ACC112 (cell line): ENCODE data around the gene BARX2.
"Not testable (repeated sequence)": the region's sequence is repeated elsewhere in the genome, so short reads cannot be mapped to it uniquely, and the experiment has no call there.

ENCODE experiments used
- H2AFZ ChIP-seq: fragments of 200-600 bp; sonication (generic); one replicate; pipeline ENCODE4 v1.6.0; 2017; ENCODE audit warnings: antibody characterized with exemption, low read length; ENCODE audit not compliant: unreplicated experiment
- H3K27ac ChIP-seq: fragments of 200-600 bp; sonication (generic); 2 replicates; pipeline ENCODE4 v1.5.1; 2014; ENCODE audit warnings: low read depth, mild to moderate bottlenecking, antibody characterized with exemption, low read length, moderate library complexity
- H3K27me3 ChIP-seq: fragments of 200-600 bp; sonication (generic); 2 replicates; pipeline ENCODE4 v1.6.1; 2014; ENCODE audit warnings: mild to moderate bottlenecking, antibody characterized with exemption, low read length, moderate library complexity, mixed read lengths; ENCODE audit not compliant: insufficient read depth
- H3K36me3 ChIP-seq: fragments of 200-600 bp; sonication (generic); 2 replicates; pipeline ENCODE4 v1.6.1; 2016; ENCODE audit warnings: mild to moderate bottlenecking, antibody characterized with exemption, low read length, moderate library complexity, mixed read lengths; ENCODE audit not compliant: insufficient read depth
- H3K4me1 ChIP-seq: fragments of 200-600 bp; sonication (generic); one replicate; pipeline ENCODE4 v1.6.1; 2016; ENCODE audit warnings: low read length, mixed read lengths; ENCODE audit not compliant: insufficient read depth, unreplicated experiment, control insufficient read depth
- H3K4me3 ChIP-seq: fragments of 200-600 bp; sonication (generic); 2 replicates; pipeline ENCODE4 v1.5.1; 2014; ENCODE audit warnings: mild to moderate bottlenecking, low read depth, low read length
- H3K79me2 ChIP-seq: fragments of 200-600 bp; sonication (generic); one replicate; pipeline ENCODE4 v1.6.0; 2016; ENCODE audit warnings: low read length; ENCODE audit not compliant: control insufficient read depth, unreplicated experiment, insufficient read depth

The BARX2 gene, protein sequence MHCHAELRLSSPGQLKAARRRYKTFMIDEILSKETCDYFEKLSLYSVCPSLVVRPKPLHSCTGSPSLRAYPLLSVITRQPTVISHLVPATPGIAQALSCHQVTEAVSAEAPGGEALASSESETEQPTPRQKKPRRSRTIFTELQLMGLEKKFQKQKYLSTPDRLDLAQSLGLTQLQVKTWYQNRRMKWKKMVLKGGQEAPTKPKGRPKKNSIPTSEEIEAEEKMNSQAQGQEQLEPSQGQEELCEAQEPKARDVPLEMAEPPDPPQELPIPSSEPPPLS

DNA sequence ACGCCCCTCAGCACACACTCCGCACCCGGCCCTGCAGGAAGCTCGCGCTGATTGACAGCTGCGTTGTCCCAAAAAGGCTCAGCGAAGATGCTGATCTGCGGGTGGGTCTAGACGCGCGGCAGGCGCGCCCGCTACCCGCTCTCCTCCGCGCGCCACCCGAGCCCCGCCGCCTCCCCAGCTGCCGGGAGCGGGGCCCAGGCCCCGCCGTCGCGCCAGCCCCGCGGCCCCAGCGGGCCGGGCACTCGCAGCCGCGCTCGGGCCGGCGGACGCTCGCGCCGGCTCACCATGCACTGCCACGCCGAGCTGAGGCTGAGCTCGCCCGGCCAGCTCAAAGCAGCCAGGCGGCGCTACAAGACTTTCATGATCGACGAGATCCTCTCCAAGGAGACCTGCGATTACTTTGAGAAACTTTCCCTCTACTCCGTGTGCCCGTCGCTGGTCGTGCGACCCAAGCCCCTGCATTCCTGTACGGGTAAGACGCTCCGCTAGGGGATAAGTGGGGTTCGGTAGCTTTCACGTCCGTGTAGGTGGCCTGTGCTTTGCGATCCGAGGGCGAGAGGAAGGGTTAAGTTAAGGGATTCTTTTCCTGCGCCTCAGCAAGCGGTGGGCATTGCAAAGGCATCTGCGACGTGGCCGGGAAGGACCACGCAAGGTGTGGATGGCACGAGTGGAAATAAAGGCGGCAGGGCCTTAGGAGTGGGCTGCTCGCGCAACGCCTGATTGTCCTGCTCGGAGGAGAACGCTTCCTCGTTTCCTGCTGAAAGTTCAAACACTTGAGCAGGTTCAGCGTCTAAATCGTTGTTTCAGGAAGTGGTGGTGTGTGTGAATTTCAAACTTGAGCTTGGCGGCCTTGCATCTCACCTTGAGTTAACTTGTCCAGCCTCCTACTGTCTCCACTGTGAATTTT is at the start of gene BARX2:
BARX2 (plus strand) TSS at position 98 of the 907 bp plus-strand sequence; CDS start at position 286, 188 bp downstream.
- H3K27ac ChIP-seq = no peak within 1 kb of the TSS
- peak within 1 kb of the TSS; percentile 28; the same call in 1 of the 2 replicates for H3K4me3 ChIP-seq
- no peaks in the 10 kb centered on the region for H3K4me1 ChIP-seq
- H3K36me3 ChIP-seq = no peaks in the 10 kb centered on the region
- H2AFZ ChIP-seq = no peak within 1 kb of the TSS
- no peaks in the 10 kb centered on the region for H3K79me2 ChIP-seq
- peaks cover 95% of the 10 kb centered on the region for H3K27me3 ChIP-seq

DNA sequence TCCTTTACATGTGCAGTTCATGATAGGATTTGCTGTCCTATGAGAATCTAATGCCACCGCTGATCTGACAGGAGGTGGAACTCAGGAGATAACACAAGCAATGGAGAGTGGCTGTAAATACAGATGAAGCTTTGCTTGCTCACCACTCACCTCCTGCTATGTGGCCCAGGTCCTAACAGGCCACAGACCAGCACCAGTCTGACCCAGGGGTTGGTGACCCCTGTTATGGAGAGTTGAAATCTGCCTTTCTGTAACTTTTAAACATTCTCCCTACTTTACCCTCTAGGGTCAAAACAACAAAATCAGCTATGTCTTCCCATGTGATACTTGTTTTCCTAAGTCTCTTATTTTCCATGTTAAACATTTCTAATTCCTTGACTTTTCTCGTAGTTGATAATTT is 48.7 kb upstream of the BARX2 start:
- Histone ChIP-seq H3K27me3 (no peaks in the 10 kb centered on the region), H3K27ac (no peak overlapping the region), H3K79me2 (no peaks in the 10 kb centered on the region), H3K36me3 (no peaks in the 10 kb centered on the region), H2AFZ (no peak overlapping the region), H3K4me3 (no peak overlapping the region), H3K4me1 (peaks cover 5% of the 10 kb centered on the region)

DNA sequence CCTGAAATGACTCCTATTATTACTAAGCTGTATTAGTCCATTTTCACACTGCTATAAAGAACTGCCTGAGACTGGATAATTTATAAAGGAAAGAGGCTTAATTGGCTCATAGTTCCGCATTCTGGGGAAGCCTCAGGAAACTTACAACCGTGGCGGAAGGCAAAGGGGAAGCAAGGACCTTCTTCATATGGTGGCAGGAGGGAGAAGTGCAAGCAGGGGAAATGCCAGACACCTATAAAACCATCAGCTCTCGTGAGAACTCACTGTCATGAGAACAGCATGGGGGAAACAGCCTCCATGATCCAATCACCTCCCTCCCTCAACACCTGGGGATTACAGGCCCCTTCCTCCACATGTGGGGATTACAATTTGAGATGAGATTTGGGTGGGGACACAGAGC is 47.9 kb upstream of the BARX2 start:
- not testable (repeated sequence) for H3K27ac ChIP-seq, H3K79me2 ChIP-seq, H3K4me1 ChIP-seq, H2AFZ ChIP-seq, H3K27me3 ChIP-seq, H3K36me3 ChIP-seq, H3K4me3 ChIP-seq

DNA sequence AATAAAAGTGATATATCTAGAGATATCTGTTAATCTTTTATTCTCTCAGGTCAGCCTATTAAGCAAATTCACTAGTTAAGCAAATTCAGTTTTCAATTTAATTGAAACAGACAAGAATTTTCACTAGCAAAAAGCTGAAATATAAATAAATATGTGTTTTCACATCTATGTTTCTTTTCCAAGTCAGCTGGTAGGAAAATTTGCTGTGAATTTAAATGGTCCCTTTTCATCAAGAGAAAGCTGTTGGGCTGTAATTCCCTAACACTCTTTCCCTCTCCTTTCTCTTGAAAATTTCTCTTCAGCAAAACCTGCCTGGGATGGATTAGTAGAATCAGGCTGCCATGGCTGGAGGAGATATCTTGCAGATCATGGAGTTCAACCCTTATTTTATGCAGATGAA is 46.9 kb upstream of the BARX2 start:
- Histone ChIP-seq H3K27me3 (no peaks in the 10 kb centered on the region), H3K27ac (no peak overlapping the region), H3K36me3 (no peaks in the 10 kb centered on the region), H3K4me1 (peaks cover 5% of the 10 kb centered on the region), H2AFZ (no peak overlapping the region), H3K4me3 (no peak overlapping the region), H3K79me2 (no peaks in the 10 kb centered on the region)

DNA sequence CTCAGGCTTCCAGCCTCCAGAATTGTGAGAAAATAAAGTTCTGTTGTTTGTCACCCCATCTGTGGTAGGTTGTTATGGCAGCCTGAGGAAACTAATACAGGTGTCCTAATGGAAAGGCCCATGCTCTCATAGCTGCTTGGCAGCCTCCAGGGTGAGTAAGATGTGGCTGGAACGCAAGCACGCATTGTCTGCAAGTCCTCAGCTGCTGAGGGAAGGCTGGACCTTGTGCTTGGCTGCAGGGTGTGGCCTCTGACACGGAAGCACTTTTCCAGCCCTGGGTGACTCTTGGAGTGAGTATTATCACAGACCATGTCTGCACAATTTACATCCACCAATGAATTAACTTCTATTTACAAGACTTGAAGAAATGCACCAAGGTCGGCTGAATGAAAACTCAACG is 44.4 kb upstream of the BARX2 start:
- no peaks in the 10 kb centered on the region for H3K4me1 ChIP-seq
- H3K36me3 ChIP-seq = no peaks in the 10 kb centered on the region
- no peaks in the 10 kb centered on the region for H3K27me3 ChIP-seq
- no peak overlapping the region for H3K27ac ChIP-seq
- no peak overlapping the region for H2AFZ ChIP-seq
- H3K79me2 ChIP-seq = no peaks in the 10 kb centered on the region
- H3K4me3 ChIP-seq = no peak overlapping the region

DNA sequence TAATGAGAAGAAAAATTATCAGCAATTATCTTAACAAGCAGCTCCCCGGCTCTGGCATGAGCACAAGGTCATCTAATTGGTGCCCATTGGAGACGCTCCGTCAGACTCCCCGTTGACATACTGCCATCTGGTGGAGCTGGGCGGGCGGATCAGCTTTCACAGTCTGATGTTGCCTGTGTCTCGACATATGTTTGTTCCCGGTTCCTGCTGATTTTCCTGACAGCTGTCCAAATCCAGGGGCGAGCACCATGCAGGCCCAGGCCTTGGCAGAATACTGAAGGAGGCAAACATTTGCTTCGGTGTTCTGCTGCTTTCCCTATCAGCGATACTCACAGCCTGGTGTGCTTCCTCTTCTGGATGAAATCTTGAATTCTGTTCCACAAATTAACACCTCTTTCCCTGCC is 43.8 kb upstream of the BARX2 start:
- no peak overlapping the region for H3K27ac ChIP-seq
- no peaks in the 10 kb centered on the region for H3K79me2 ChIP-seq
- H3K36me3 ChIP-seq = no peaks in the 10 kb centered on the region
- peak overlapping the region; percentile 83 for H2AFZ ChIP-seq
- no peak overlapping the region for H3K4me3 ChIP-seq
- H3K4me1 ChIP-seq = no peaks in the 10 kb centered on the region
- no peaks in the 10 kb centered on the region for H3K27me3 ChIP-seq

DNA sequence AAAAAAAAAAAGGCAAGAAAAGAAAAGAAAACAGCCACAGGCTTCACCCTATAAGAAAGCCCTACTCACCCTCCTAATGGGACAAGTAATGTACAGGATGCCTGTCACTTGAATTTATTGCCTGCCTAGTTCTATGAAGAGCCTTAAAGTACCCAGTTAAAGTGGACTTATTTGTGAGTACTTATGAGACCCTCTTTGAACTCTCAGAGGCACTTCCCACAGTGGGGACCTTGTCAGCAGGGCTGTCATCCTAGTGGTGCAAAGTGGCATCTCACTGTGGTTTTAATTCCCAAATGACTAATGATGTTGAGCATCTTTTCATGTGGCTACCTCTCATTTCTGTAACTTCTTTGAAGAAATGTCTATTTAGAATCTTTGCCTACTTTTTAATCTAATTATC is 41.8 kb upstream of the BARX2 start:
- Histone ChIP-seq H2AFZ (no peak overlapping the region), H3K79me2 (no peaks in the 10 kb centered on the region), H3K27me3 (no peaks in the 10 kb centered on the region), H3K4me3 (no peak overlapping the region), H3K27ac (no peak overlapping the region), H3K36me3 (no peaks in the 10 kb centered on the region), H3K4me1 (no peaks in the 10 kb centered on the region)

DNA sequence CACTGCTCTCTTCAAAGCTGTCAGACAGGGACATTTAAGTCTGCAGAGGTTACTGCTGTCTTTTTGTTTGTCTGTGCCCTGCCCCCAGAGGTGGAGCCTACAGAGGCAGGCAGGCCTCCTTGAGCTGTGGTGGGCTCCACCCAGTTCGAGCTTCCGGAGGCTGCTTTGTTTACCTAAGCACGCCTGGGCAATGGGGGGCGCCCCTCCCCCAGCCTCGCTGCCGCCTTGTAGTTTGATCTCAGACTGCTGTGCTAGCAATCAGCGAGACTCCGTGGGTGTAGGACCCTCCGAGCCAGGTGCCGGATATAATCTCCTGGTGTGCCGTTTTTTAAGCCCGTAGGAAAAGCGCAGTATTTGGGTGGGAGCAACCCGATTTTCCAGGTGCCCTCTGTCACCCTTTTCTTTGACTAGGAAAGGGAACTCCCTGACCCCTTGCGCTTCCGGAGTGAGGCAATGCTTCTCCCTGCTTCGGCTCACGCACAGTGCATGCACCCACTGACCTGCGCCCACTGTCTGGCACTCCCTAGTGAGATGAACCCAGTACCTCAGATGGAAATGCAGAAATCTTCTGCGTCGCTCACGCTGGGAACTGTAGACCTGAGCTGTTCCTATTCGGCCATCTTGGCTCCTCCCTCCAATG is 31.2 kb upstream of the BARX2 start:
- H3K79me2 ChIP-seq, H3K4me3 ChIP-seq, H3K4me1 ChIP-seq, H2AFZ ChIP-seq, H3K36me3 ChIP-seq, H3K27ac ChIP-seq: not testable (repeated sequence)
- H3K27me3 ChIP-seq = peaks cover 11% of the 10 kb centered on the region; the same call in 1 of the 2 replicates

DNA sequence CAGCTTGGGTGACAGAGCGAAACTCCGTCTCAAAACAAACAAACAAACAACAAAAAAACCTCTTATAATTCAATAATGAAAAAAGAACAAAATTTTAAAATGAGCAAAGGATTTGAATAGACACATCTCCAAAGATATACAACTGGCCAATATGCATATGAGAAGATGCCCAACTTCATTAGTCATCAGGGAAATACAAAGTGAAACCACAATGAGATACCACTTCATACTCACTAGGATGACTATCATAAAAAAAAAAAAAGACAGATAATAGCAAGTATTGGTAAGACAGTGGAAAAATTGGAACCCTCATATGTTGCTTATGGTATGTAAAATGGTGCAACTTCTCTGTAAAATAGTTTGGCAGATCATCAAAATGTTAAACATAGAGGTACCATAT is 28.7 kb upstream of the BARX2 start:
- peaks cover 32% of the 10 kb centered on the region for H3K27me3 ChIP-seq
- no peaks in the 10 kb centered on the region for H3K4me1 ChIP-seq
- H3K4me3 ChIP-seq = no peak overlapping the region
- H2AFZ ChIP-seq = no peak overlapping the region
- H3K79me2 ChIP-seq = no peaks in the 10 kb centered on the region
- H3K36me3 ChIP-seq = no peaks in the 10 kb centered on the region
- no peak overlapping the region for H3K27ac ChIP-seq

DNA sequence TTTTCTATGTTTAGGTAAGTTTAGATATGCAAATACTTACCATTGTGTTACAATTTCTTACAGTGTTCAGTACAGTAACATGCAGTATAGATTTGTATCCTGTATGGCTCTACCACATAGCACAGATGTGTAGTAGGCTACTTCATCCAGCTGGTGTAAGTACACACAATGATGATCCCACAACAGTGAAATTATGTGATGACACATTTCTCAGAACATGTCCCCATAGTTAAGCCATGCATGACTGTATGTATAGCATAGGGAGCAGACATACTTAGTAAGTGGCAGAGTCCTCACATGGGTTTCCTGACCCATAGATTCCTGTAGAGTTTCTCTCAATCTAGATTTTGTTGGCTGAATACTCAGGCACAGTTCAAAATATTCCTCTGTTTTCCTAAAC is 26.8 kb upstream of the BARX2 start:
- no peaks in the 10 kb centered on the region for H3K36me3 ChIP-seq
- no peaks in the 10 kb centered on the region for H3K79me2 ChIP-seq
- no peak overlapping the region for H3K4me3 ChIP-seq
- H3K4me1 ChIP-seq = no peaks in the 10 kb centered on the region
- no peak overlapping the region for H2AFZ ChIP-seq
- H3K27ac ChIP-seq = no peak overlapping the region
- H3K27me3 ChIP-seq = peaks cover 51% of the 10 kb centered on the region
